Uterus (tissue), 4 donors: ENCODE measurements around the gene PXK. TPM values are rescaled to one million over a fixed set of nuclear protein-coding genes. Genes with fewer than 3 reads are reported as not detected.

Experiments used
- DNase-seq, 2 donors: peaks; one replicate each; pipeline ENCODE4 v3.0.0-alpha.2; 2019 to 2020
- H3K27ac ChIP-seq, 2 donors: fragments of 200-600 bp; sonication (generic); 1 replicate in 1 of 2; 2 replicates in 1 of 2; pipeline ENCODE4 v1.5.1; 2016 to 2018
- H3K27me3 ChIP-seq, 2 donors: fragments of 200-600 bp; sonication (generic); one replicate each; pipeline ENCODE4 v1.5.1; 2018 to 2019; ENCODE audit warnings: control low read depth in 1 of 2
- H3K36me3 ChIP-seq, 2 donors: fragments of 200-600 bp; sonication (generic); one replicate each; pipeline ENCODE4 v1.5.1; 2019; ENCODE audit warnings: control low read depth in 1 of 2
- H3K4me1 ChIP-seq, 2 donors: fragments of 200-600 bp; sonication (generic); one replicate each; pipeline ENCODE4 v1.5.1; 2018 to 2019; ENCODE audit warnings: control low read depth in 1 of 2
- H3K4me3 ChIP-seq, 2 donors: fragments of 200-600 bp; sonication (generic); 1 replicate in 1 of 2; 2 replicates in 1 of 2; pipeline ENCODE4 v1.5.1; 2018 to 2019; ENCODE audit warnings: mild to moderate bottlenecking in 1 of 2
- H3K9me3 ChIP-seq, 2 donors: fragments of 200-600 bp; sonication (generic); one replicate each; pipeline ENCODE4 v1.5.1; 2019; ENCODE audit warnings: control low read depth in 1 of 2
- POLR2A ChIP-seq, 2 donors: fragments of 450-650 bp; IDR thresholded peaks; one replicate each; pipeline ENCODE4 v1.6.1; 2016; ENCODE audit warnings: antibody characterized with exemption in 2 of 2, mild to moderate bottlenecking in 1 of 2, moderate library complexity in 1 of 2
- intact Hi-C: fragments of 100-400 bp; cut with DNase I; formaldehyde crosslinking; loops from one replicate; pipeline ENCODE4 v1.15.1; 2023; ENCODE audit warnings: low total_unique reads
- total RNA-seq, 4 donors: library from RNA; depleted of rRNA in 3 of 4; stranded (reverse); fragments of >200 nt in 3 of 4; gene quantifications; one replicate each; pipeline versions ENCODE4 v1.1.0 to v1.2.4, GENCODE V29; 2014 to 2023
- TF ChIP-seq, protein P1 (sequence below), 4 experiments: fragments of 200-600 bp in 2 of 4; fragments of 450-650 bp in 2 of 4; sonication (generic) in 2 of 4; IDR thresholded peaks; one replicate each; pipeline ENCODE4 v1.5.1; 2016 to 2019; ENCODE audit warnings: antibody characterized with exemption in 4 of 4, mild to moderate bottlenecking in 2 of 4, moderate library complexity in 1 of 4
- donor health status: DM: yes; HTN: yes; CAD: no.

The PXK gene
- total RNA-seq, 4 donors from 2014 or later = 15.1 to 50.5 (median 41.1) TPM

- Histone ChIP-seq H3K27me3 (no peaks in the 10 kb centered on the region), H3K4me3 (no peak overlapping the region), H3K36me3 (no peaks in the 10 kb centered on the region), H3K9me3 (no peaks in the 10 kb centered on the region), H3K4me1 (no peaks in the 10 kb centered on the region), H3K27ac (no peak overlapping the region)
- no peak for DNase-seq
- TF ChIP-seq, protein P1, sequence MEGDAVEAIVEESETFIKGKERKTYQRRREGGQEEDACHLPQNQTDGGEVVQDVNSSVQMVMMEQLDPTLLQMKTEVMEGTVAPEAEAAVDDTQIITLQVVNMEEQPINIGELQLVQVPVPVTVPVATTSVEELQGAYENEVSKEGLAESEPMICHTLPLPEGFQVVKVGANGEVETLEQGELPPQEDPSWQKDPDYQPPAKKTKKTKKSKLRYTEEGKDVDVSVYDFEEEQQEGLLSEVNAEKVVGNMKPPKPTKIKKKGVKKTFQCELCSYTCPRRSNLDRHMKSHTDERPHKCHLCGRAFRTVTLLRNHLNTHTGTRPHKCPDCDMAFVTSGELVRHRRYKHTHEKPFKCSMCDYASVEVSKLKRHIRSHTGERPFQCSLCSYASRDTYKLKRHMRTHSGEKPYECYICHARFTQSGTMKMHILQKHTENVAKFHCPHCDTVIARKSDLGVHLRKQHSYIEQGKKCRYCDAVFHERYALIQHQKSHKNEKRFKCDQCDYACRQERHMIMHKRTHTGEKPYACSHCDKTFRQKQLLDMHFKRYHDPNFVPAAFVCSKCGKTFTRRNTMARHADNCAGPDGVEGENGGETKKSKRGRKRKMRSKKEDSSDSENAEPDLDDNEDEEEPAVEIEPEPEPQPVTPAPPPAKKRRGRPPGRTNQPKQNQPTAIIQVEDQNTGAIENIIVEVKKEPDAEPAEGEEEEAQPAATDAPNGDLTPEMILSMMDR (IDR thresholded peaks at IDR 0.05) = no peak
- TF ChIP-seq POLR2A (IDR thresholded peaks at IDR 0.05) = no peak
- intact Hi-C loops = no loop called here
These were observed 45.1 kb downstream of the PXK start for GRCh38 chr3:58377750-58378149.

DNA sequence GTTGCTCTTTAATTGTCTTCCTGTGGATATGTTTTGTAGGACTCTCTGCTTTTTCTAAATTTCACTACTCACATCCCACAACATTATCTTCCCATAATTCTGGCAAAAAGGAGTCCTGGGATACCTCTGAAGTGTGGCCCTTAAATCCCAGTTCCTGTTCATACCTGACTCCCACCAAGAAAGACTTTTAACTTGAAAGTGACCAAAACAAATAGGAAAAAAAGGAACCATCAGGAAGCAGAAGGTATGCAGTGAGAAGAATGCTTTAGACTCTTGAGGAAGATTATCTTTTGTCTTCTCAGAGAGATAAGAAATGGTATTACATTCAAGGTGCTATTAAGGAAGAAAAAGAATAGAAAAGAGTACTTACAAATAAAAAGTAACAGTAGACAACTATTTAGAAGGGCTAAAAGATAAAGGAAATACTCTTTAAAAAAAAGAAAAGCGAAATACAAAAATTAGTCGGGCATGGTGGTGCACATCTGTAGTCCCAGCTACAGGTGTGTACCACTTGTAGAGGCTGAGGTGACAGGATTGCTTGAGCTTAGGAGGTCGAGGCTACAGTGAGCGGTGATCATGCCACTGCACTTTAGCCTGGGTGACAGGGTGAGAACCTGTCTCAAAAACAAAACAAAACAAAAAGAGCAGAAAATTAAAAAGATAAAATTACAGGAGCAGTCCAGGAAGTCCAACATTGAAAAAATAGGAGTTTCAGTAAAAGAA, 46.8 kb downstream of the PXK start:
- intact Hi-C loops = no loop called here

GRCh38 chr3:58383476-58383875, 50.8 kb downstream of the PXK start:
- intact Hi-C loops = no loop called here
- Histone ChIP-seq H3K9me3 (no peaks in the 10 kb centered on the region), H3K27ac (no peak overlapping the region), H3K4me3 (no peak overlapping the region), H3K27me3 (no peaks in the 10 kb centered on the region), H3K36me3 (no peaks in the 10 kb centered on the region), H3K4me1 (peaks cover 0 to 5% of the 10 kb centered on the region in 2 donors)
- no peak for DNase-seq
- no peak for TF ChIP-seq POLR2A (IDR thresholded peaks at IDR 0.05)
- TF ChIP-seq, protein P1 (IDR thresholded peaks at IDR 0.05) = no peak

More for the DNA sequence above, 46.8 kb downstream of the PXK start:
- no peaks in the 10 kb centered on the region for H3K9me3 ChIP-seq
- H3K27me3 ChIP-seq = no peaks in the 10 kb centered on the region
- no peak for TF ChIP-seq POLR2A (IDR thresholded peaks at IDR 0.05)
- TF ChIP-seq, protein P1 (IDR thresholded peaks at IDR 0.05) = no peak
- H3K4me3 ChIP-seq = no peak overlapping the region
- no peak overlapping the region for H3K27ac ChIP-seq
- no peaks in the 10 kb centered on the region for H3K36me3 ChIP-seq
- DNase-seq = no peak
- H3K4me1 ChIP-seq = no peaks in the 10 kb centered on the region

DNA sequence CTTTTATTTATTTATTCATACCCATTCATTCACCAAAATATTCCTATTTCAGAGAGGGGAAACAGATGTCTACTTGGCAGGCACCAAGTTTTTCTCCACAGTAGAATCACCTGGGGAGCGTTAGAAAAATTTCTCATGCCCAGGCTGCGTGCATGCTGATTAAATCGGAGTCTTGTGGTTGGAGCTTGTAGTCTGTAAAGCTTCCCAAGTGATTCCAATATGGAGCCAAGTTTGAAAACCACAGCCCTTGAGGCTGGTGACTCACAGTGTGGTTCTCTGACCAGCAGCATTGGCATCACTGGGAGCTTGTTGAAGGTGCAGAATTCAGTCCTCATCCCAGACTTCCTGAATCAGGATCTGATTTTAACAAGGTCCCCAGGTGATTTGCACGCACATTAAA, 51.2 kb downstream of the PXK start:
- Histone ChIP-seq H3K9me3 (no peaks in the 10 kb centered on the region), H3K36me3 (no peaks in the 10 kb centered on the region), H3K27ac (no peak overlapping the region), H3K27me3 (no peaks in the 10 kb centered on the region), H3K4me1 (peaks cover under 1 to 5% of the 10 kb centered on the region in 2 donors), H3K4me3 (no peak overlapping the region)
- DNase-seq = no peak
- TF ChIP-seq, protein P1 (IDR thresholded peaks at IDR 0.05) = no peak
- TF ChIP-seq POLR2A (IDR thresholded peaks at IDR 0.05) = no peak
- intact Hi-C loops = no loop called here

DNA sequence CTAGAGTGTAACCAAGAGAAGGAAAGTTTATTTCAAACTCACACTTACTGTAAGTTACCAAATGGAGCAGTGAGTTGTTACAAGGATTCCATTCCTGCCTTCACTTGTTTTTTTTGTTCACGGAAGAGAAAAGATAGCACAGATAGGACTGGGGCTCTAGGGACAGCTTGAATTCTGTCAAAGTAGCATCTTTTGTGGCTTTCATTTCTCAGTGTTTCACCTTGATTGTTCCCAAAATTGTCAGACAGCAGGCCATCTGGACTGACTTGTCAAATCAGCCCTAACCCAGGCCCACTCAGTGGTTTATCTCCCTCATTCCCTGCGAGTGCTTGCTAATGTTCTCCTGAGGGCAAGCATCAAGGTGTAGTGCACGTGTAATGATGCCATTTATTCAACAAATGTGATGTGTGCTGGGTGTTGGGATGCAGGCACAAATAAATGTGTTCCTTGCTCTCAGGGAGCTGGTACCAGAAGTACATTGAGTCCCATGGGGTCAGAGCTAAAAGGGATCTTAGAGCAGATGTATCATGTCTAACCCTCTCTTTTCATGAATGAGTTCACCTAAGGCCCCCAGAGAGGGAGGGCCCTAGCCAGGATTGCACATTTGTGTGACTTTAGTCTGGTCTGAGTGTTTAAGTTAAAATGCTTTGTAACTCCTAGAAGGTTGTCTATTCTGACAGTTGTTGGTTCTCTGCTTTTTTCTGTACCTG, 51.8 kb downstream of the PXK start:
- TF ChIP-seq, protein P1 (IDR thresholded peaks at IDR 0.05) = no peak
- no peak for TF ChIP-seq POLR2A (IDR thresholded peaks at IDR 0.05)
- Histone ChIP-seq H3K4me3 (no peak overlapping the region), H3K27ac (no peak overlapping the region), H3K36me3 (no peaks in the 10 kb centered on the region), H3K4me1 (peaks cover 5 to 6% of the 10 kb centered on the region in 2 donors), H3K9me3 (no peaks in the 10 kb centered on the region), H3K27me3 (no peaks in the 10 kb centered on the region)
- DNase-seq = no peak
- intact Hi-C loops = no loop called here
